Skeletal muscle cell (primary cell): Measurements from ENCODE around the gene TSSK6.
A peak's percentile ranks its signal among the peaks of the same experiment; 100 is the strongest.

Source experiments
- DNase-seq: peaks from one replicate; pipeline ENCODE4 v3.0.0-alpha.2; 2010; ENCODE audit warnings: low read depth
- H3K4me3 ChIP-seq: 2 replicates; pipeline ENCODE4 v1.5.1; 2011; ENCODE audit warnings: low read depth, mild to moderate bottlenecking, control low read depth, low read length, moderate library complexity

TSSK6 gene

DNA sequence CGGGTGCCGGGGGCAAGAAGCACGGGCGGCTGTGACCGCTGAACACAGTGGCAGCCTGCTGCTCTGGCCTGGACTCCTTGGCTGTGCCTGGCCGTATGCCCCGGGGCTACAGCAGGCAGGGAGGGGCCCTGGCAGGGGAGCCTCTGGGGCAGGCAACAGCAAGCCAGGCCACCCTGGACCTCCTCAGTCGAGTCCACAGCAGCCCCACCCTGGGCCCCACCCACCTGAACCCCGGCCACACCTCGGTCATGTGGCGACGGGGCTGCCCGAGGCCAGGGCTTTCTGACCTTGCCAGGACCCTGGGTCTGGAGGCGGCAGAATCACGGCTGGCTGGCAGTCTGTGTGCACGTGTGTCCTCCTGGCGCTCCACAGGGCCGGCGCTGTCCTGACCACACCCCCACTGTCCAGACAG is 31.4 kb upstream of the TSSK6 start:
- no peak overlapping the region for H3K4me3 ChIP-seq
- DNase-seq, result no peak

DNA sequence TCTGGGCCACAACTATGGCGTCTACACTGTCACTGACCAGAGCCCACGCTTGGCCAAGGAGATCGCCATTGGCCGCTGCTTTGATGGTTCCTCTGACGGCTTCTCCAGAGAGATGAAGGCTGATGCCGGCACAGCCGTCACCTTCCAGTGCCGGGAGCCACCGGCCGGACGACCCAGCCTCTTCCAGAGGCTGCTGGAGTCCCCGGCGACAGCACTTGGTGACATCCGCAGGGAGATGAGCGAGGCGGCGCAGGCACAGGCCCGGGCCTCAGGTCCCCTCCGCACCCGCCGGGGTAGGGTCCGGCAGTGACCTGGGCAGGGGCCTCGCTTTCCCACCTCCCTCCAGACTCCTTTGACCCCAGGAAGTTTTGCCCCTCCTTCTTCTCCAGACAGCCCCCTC is 30.4 kb upstream of the TSSK6 start:
- no peak for DNase-seq
- H3K4me3 ChIP-seq, result no peak overlapping the region

DNA sequence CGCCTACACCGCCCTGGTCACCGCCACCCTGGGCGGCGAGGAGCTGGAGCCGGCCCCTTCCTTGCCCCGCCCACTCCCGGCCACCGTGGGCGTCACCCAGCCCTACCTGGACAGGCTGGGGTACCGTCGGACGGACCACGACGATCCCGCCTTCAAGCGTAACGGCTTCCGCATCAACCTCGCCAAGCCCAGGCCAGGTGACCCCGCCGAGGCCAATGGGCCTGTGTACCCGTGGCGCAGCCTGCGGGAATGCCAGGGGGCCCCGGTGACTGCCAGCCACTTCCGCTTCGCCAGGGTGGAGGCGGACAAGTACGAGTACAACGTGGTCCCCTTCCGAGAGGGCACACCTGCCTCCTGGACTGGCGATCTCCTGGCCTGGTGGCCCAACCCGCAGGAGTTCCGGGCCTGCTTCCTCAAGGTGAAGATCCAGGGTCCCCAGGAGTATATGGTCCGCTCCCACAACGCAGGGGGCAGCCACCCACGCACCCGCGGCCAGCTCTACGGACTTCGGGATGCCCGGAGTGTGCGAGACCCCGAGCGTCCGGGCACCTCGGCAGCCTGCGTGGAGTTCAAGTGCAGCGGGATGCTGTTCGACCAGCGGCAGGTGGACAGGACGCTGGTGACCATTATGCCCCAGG is 29.7 kb upstream of the TSSK6 start:
- DNase-seq, result no peak
- H3K4me3 ChIP-seq, result no peak overlapping the region

DNA sequence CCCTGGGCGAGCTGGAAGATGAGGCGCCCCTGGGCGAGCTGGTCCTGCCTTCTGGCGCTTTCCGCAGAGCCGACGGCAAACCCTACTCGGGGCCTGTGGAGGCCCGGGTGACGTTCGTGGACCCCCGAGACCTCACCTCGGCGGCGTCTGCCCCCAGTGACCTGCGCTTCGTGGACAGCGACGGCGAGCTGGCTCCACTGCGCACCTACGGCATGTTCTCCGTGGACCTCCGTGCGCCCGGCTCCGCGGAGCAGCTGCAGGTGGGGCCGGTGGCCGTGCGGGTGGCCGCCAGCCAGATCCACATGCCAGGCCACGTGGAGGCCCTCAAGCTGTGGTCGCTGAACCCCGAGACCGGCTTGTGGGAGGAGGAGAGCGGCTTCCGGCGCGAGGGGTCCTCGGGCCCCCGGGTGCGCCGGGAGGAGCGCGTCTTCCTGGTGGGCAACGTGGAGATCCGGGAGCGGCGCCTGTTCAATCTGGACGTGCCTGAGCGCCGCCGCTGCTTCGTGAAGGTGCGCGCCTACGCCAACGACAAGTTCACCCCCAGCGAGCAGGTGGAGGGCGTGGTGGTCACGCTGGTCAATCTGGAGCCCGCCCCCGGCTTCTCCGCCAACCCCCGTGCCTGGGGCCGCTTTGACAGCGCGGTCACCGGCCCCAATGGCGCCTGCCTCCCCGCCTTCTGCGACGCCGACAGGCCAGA is 29.1 kb upstream of the TSSK6 start:
- no peak for DNase-seq

DNA sequence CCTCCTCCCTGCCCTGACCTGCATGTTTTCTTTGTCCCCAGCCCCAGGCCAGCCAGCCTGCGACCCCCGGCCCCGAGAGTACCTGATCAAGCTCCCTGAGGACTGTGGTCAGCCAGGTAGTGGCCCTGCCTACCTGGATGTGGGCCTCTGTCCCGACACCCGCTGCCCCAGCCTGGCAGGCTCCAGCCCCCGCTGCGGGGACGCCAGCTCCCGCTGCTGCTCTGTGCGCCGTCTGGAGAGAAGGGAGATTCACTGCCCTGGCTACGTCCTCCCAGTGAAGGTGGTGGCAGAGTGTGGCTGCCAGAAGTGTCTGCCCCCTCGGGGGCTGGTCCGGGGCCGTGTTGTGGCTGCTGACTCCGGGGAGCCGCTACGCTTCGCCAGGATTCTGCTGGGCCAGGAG is 28.3 kb upstream of the TSSK6 start:
- DNase-seq, result no peak
- no peak overlapping the region for H3K4me3 ChIP-seq

More for the DNA sequence above, 29.1 kb upstream of the TSSK6 start:
- H3K4me3 ChIP-seq, result no peak overlapping the region

DNA sequence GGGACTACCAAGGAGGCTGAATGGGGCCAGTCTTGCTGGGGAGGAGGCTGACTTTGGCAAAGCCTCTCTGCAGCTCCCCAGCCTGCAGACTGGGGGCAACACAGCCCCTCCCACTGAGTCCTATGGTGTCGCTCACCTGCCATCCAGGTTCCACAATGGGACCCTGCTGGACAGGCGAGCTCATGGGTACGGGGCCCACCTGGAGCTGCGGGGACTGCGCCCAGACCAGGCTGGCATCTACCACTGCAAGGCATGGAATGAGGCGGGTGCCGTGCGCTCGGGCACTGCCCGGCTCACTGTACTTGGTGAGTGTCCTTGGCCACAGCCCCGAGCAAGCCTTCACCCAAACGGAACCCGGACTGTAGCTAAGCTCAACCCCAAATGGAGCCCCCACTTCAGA is 27.8 kb upstream of the TSSK6 start:
- no peak for DNase-seq
- H3K4me3 ChIP-seq, result no peak overlapping the region

DNA sequence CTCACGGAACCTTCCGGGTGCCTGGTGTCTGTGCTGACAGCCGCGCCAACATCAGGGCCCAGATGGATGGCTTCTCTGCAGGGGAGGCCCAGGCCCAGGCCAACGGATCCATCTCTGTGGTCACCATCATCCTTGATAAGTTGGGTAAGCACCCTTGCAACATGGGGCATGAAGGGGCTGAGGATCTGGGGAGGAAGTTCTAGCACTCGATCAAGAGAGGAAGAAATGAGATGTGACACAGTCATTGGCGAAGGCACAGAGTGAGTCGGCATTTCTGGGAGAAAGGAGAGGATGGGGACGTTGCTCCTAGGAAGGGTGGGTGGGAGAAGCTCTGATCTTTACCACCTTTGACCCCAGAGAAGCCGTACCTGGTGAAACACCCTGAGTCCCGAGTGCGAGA is 27.2 kb upstream of the TSSK6 start:
- DNase-seq, result no peak
- H3K4me3 ChIP-seq, result no peak overlapping the region

DNA sequence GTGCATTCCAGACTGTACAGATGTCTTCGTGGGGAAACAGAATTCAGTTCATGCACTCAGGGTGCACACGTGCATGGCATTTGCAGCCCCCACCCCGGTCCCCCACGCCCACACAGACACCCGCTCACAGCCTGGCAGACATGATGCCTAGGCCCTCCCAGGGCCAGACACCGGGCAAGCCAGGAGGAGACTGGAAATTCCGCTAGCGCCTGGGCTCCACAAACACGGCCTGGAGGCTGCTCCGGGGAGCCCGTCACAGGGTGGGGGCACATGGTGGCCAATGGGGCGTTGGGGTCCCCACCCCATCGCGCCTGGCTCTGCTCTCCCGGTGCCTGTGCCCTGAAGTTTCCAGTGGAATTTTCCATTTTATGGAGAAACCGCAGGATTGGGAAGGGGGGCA is 26.3 kb upstream of the TSSK6 start:
- H3K4me3 ChIP-seq, result no peak overlapping the region
- DNase-seq, result no peak

DNA sequence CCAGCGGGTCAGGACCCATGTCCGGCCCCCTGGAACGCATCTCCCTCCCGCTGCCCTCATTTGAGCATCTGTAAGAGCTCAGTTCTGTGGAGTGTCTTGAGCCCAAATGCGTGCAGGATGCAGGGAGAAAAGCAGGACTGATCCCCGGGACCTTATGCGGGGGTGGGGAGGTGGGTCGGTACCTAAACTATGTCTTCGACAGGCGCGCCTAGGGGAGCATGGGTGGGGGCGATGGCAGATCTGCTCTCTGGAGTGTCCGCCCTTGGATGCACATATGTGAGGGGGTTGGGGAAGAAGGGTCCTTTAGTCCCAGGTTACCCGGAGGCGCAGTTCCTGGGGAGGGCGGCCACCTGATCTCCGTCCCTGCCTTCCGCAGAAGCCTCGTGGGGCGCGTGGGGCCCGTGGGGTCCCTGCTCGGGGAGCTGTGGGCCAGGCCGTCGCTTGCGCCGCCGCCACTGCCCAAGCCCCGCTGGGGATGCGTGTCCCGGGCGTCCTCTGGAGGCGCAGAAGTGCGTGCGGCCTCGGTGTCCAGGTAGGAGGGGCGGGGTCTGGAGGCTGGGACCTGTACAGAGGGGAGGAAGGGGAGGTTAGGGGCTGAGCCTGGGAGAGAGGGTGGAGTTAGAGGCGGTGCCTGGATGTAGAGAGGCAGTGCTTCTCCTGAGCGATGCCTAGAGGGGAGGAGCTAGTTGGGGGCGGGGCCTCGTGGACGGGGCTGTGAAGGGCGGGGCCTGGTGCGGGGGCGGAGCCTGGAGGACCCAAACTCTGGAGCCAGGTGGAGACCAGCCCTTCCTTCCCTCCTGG is 25.6 kb upstream of the TSSK6 start:
- no peak for DNase-seq
- H3K4me3 ChIP-seq, result peak overlapping the region; percentile 23

DNA sequence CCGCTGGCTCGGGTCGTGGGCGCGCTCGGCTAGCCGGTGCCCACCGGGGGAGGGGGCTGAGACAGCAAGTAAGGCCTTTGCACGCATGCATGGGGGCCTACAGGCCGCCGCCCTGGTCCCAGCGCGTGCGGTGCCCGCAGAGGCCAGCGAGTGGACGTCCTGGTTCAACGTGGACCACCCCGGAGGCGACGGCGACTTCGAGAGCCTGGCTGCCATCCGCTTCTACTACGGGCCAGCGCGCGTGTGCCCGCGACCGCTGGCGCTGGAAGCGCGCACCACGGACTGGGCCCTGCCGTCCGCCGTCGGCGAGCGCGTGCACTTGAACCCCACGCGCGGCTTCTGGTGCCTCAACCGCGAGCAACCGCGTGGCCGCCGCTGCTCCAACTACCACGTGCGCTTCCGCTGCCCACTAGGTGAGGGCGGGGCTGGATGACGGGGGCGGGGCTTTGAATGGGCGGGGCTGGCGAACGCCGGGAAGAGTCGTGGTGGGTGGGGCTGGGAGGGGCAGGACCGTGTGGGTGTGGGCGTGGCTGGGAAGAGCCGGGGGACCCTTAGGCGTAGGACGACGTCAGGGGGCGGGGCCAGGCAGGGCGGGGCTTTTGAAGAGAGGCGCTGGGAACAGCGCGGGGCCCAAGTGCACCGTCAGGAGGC is 24.8 kb upstream of the TSSK6 start:
- no peak for DNase-seq
- H3K4me3 ChIP-seq, result peak overlapping the region; percentile 23

DNA sequence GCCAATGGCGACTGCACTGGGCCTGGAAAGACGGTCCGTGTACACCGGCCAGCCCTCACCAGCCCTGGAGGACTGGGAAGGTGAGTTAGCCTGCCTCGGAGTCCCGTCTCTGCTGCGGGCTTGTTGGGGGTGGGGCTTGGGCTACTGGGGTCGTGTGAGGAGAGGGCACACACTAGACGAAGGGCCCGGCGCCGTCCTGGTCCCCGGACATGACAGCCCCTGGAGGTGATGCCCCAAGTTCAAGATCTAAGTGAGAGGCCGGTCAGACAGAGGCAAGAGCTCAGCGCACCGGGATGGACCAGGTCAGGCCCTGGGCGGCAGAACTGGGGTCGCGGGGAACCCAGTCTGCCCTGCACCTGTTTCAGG is 24.3 kb upstream of the TSSK6 start:
- no peak overlapping the region for H3K4me3 ChIP-seq
- DNase-seq, result no peak

DNA sequence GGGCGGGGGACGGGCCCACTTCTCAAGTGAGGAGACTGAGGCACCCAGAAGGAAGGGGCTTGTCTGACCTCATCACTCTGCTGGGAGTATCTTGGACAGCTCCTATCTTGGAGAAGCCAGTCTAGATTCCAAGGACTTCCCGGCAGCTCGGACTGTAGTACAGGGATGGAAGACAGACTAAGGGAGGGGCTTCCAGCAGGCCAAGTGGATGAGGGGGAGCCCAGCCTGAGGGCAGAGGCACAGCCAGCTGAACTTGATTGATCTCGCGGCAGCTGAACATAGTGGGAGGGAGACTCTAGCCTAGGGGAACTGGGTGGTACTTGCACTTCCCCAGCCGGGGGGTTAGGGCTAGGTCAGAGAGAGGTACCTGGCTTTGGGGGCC is 23.4 kb upstream of the TSSK6 start:
- peak overlapping the region; percentile 34 for H3K4me3 ChIP-seq
- no peak for DNase-seq

DNA sequence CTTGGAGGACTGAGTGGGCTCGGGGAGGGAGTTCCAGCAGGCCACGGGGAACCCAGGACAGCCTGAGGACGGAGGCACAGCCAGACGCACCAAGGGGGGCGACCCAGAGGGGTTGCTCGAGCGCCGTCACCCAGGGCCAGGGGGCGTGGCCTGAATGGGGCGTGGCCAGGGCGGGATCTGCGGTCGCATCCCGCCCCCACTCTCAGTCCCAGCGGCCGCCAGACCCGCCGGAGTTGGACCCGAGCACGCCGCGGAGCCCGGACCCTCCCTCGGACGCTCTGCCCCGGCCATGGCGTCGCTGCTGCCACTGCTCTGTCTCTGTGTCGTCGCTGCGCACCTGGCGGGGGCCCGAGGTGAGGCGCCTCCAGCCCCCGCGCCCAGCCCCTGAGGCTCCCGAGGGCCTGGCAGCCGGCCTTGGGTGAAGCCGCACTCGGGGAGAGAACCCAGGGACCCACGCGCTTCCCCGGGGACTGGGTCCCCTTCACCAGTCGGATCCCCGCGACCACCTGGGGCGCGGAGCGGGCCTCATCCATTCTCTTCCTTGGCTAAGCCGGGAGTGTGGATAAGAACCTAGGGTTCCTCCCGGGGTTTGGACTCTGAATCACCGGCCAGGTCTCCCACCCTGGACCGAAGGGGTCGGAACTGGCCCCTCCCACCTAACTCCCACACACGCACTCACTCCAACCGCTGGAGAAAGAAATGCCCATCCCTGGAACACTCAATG is 22.9 kb upstream of the TSSK6 start, which contains the start of gene CILP2:
CILP2 (plus strand) TSS at position 205 of the 724 bp plus-strand sequence; CDS start at position 290, 85 bp downstream.
- DNase-seq, result no peak

DNA sequence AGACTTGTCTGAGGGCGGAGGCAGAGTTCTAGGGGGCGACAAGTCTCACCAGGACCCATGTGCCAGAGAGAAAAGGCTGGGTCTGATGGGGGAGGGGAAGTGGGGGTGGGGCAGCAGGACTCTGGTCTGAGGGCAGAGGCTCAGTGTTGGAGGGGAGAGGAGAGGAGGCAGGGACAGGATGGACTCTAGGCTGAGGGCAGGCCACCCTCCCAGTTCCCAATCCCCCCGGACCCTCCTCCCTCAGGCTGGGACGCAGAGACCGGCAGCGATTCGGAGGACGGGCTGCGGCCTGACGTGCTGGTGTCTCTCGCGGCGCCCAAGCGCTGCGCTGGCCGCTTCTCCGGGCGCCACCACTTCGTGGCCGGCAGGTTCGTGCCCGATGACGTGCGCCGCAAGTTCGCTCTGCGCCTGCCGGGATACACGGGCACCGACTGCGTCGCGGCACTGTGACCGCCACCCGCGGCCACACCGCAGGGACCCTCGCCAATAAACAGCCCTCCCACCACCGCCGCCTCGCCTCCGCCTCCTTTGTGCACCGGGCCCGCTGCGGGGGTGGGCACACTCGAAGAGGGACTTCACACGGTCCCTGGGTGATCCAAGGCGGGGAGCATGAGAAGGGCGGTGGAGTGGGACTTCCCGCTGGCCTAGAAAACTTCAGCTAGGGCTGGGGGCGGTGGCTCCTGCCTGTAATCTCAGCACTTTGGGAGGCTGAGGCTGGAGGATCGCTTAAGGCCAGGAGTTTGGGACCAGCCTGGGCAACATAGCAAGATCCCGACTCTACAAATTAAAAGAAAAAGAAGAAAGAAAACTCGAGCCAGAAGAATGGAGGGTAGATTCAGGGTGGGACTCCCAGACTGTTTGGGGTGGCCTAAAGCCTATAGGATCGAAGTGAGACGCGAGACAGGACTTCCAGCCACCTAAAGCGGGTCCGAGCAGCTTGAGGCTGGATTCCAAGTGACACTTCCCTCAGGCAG is 22.0 kb upstream of the TSSK6 start:
- DNase-seq, result no peak
- no peak overlapping the region for H3K4me3 ChIP-seq

More for the DNA sequence above, 22.9 kb upstream of the TSSK6 start, which contains the start of gene CILP2:
- peak within 1 kb of the TSS; percentile 34 for H3K4me3 ChIP-seq

DNA sequence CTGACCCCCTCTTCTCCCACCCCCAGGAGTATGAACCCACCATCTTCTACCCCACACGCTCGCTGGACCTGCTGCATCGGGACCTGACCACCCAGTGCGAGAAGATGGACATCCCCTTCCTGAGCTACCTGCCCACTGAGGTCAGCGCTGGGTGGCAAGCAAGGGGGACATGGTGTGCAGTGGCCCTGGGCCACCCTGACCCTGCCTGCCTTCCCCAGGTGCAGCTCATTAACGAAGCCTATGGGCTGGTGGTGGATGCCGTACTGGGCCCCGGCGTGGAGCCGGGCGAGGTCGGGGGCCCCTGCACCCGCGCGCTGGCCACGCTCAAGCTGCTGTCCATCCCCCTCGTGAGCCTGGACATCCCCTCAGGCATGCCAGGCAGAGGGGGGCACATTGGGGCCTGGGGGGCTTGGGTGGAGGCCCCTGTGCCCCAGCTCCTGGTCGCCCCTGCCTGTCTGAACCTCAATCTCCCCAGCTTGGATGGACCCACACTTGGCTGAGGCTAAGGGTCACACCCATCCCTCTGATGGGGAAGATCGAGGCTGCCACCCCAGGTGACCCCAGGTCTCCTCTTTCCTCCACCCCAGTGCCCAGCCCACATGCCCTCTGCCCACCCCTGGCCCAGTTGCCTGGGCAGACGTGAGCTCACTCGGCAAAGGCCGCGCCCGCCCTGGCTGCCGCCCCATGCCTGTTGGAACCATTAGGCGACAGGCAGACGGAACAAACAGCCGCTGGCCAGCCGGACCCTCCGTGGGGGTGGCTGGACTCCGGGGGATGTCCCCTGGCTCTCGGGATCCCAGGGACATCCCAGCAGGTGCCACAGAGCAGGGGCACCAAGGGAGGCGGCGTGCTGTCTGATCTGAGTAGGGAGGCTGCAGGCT is 20.2 kb upstream of the TSSK6 start:
- DNase-seq, result no peak
- H3K4me3 ChIP-seq, result no peak overlapping the region

DNA sequence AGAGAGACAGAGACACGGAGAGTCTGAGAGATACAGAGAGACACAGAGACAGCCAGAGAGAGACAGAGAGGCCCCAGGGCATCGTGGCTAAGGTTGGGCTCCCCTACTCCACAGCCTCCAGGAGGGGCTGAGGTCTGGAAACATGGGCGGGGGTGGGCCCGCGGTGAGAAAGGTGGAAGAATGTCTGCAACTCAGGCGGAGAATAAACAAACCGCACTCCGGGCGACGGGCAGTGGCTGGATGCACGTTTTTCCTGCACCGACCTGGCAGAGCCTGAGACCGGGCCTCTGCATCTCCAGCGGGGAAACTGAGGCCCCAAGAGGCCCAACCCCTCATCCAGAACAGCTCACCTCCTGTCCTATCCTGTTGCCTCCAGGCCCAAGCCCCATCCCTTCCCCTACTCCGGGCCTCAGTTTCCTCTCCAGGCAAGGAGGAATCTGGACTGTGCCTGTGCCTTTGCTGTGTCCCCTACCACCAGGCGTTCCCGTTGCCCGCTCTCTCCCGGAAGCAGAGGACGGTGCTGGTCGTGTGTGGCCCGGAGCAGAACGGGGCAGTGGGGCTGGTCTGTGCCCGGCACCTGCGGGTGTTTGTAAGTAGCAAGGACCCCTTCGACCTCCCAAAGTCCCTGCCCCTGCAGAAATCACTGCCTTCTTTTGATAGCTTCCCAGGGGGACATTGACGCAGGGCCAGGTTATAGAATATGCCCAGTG is 19.4 kb upstream of the TSSK6 start:
- H3K4me3 ChIP-seq, result no peak overlapping the region
- DNase-seq, result no peak

DNA sequence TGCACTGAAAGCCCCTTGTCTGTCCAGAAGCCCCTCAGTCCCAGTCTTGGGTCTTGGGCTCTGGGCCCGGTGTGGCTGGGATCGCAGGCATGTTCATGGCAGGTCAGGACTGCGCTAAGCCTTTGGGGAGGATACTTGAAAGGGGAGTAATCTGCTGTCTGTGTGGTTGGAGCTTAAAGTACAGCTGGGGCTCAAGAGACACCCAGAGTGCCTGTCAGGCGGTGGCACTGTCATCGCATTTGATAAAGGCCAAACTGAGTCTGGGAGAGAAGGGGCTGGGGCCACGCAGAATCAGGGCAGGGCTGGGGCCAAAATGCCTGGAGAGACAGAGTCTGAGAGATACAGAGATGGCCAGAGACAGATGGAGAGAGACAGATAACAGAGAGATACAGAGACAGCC is 18.5 kb upstream of the TSSK6 start:
- H3K4me3 ChIP-seq, result no peak overlapping the region
- DNase-seq, result no peak
